ENCODE data around the gene FBLN7. TPM values are rescaled to one million over a fixed set of nuclear protein-coding genes. Genes with fewer than 3 reads are reported as not detected.
A peak's percentile ranks its signal among the peaks of the same experiment; 100 is the strongest.

FBLN7 gene
- total RNA-seq, 1 experiment from 2014 or later = 0.73 TPM

DNA sequence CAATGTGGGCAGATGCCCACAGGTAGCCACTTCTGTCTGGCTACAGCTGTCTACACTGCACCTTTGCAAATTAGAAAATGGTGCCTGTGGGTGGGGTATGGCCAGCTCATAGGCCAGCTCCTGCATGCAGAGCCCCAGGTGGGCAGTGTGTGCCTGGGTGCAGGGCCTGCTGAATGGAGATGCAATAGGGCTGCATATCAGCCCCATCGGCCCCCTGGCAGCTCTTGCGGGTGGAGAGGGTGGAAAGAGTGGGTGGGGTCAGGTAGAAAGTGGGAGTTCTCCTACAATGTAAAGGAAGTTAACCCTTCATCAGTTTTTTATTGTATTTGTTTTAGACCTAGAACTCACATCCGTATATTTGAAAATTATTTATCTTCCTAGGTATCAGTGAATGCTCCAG, 37.1 kb downstream of the FBLN7 start:
- H3K27ac Mint-ChIP-seq (ENCODE audit: unreplicated experiment) = no peak overlapping the region
- H3K4me1 Mint-ChIP-seq (ENCODE audit: low read depth, unreplicated experiment) = no peaks in the 10 kb centered on the region
- H3K27me3 Mint-ChIP-seq (ENCODE audit: unreplicated experiment) = peaks cover 47% of the 10 kb centered on the region
- no peaks in the 10 kb centered on the region for H3K9me3 Mint-ChIP-seq (ENCODE audit: low read depth, unreplicated experiment)
- DNase-seq = no peak
- TF ChIP-seq, protein P1, sequence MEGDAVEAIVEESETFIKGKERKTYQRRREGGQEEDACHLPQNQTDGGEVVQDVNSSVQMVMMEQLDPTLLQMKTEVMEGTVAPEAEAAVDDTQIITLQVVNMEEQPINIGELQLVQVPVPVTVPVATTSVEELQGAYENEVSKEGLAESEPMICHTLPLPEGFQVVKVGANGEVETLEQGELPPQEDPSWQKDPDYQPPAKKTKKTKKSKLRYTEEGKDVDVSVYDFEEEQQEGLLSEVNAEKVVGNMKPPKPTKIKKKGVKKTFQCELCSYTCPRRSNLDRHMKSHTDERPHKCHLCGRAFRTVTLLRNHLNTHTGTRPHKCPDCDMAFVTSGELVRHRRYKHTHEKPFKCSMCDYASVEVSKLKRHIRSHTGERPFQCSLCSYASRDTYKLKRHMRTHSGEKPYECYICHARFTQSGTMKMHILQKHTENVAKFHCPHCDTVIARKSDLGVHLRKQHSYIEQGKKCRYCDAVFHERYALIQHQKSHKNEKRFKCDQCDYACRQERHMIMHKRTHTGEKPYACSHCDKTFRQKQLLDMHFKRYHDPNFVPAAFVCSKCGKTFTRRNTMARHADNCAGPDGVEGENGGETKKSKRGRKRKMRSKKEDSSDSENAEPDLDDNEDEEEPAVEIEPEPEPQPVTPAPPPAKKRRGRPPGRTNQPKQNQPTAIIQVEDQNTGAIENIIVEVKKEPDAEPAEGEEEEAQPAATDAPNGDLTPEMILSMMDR (IDR thresholded peaks at IDR 0.05; ENCODE audit: unreplicated experiment) = no peak
- no peaks in the 10 kb centered on the region for H3K36me3 Mint-ChIP-seq (ENCODE audit: insufficient read depth, unreplicated experiment)
- CTCF ChIA-PET = no interaction called here
- H3K4me3 Mint-ChIP-seq (ENCODE audit: low read depth, unreplicated experiment) = no peak overlapping the region
- BruUV-seq (replicated peaks) = no TSS peak
- intact Hi-C loops (cut with micrococcal nuclease; ENCODE audit: unreplicated experiment) = no loop called here

GRCh38 chr2:112175958-112176573, 37.9 kb downstream of the FBLN7 start:
- Mint-ChIP-seq H3K27me3 (ENCODE audit: unreplicated experiment) (peaks cover 47% of the 10 kb centered on the region), H3K4me3 (ENCODE audit: low read depth, unreplicated experiment) (no peak overlapping the region), H3K36me3 (ENCODE audit: insufficient read depth, unreplicated experiment) (no peaks in the 10 kb centered on the region), H3K27ac (ENCODE audit: unreplicated experiment) (no peak overlapping the region), H3K9me3 (ENCODE audit: low read depth, unreplicated experiment) (no peaks in the 10 kb centered on the region), H3K4me1 (ENCODE audit: low read depth, unreplicated experiment) (no peaks in the 10 kb centered on the region)
- BruUV-seq (replicated peaks) = no TSS peak
- intact Hi-C loops (cut with micrococcal nuclease; ENCODE audit: unreplicated experiment) = no loop called here
- no peak for DNase-seq
- CTCF ChIA-PET = no interaction called here
- TF ChIP-seq, protein P1 (IDR thresholded peaks at IDR 0.05; ENCODE audit: unreplicated experiment) = no peak

GRCh38 chr2:112181571-112182290, 43.5 kb downstream of the FBLN7 start:
- CTCF ChIA-PET = no interaction called here
- BruUV-seq (replicated peaks) = no TSS peak
- H3K4me3 Mint-ChIP-seq (ENCODE audit: low read depth, unreplicated experiment) = no peak overlapping the region
- H3K27me3 Mint-ChIP-seq (ENCODE audit: unreplicated experiment) = peaks cover 54% of the 10 kb centered on the region
- H3K36me3 Mint-ChIP-seq (ENCODE audit: insufficient read depth, unreplicated experiment) = no peaks in the 10 kb centered on the region
- TF ChIP-seq, protein P1 (IDR thresholded peaks at IDR 0.05; ENCODE audit: unreplicated experiment) = no peak
- intact Hi-C loops (cut with micrococcal nuclease; ENCODE audit: unreplicated experiment) = no loop called here
- no peaks in the 10 kb centered on the region for H3K9me3 Mint-ChIP-seq (ENCODE audit: low read depth, unreplicated experiment)
- DNase-seq = peak; percentile 21
- no peaks in the 10 kb centered on the region for H3K4me1 Mint-ChIP-seq (ENCODE audit: low read depth, unreplicated experiment)
- no peak overlapping the region for H3K27ac Mint-ChIP-seq (ENCODE audit: unreplicated experiment)

DNA sequence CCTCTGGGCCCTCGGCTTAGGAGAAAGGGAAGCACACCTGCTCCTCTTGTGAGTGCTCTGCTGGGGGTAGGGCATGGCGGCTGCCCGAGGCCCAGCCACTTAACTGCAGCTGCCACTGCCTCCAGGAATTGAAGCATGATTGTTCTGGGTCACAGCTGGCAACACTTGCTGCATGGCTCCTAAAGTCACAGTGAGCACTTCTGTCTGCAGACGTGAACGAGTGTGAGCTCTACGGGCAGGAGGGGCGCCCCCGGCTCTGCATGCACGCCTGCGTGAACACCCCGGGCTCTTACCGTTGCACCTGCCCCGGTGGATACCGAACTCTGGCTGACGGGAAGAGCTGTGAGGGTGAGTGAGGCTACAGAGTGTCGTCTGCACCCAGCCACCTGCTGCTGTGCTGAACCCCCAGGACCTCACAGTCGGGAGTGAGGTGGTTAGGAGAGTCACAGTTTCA, 44.4 kb downstream of the FBLN7 start:
- H3K36me3 Mint-ChIP-seq (ENCODE audit: insufficient read depth, unreplicated experiment) = no peaks in the 10 kb centered on the region
- no peak for DNase-seq
- H3K4me3 Mint-ChIP-seq (ENCODE audit: low read depth, unreplicated experiment) = no peak overlapping the region
- H3K27ac Mint-ChIP-seq (ENCODE audit: unreplicated experiment) = no peak overlapping the region
- H3K4me1 Mint-ChIP-seq (ENCODE audit: low read depth, unreplicated experiment) = no peaks in the 10 kb centered on the region
- intact Hi-C loops (cut with micrococcal nuclease; ENCODE audit: unreplicated experiment) = no loop called here
- no peaks in the 10 kb centered on the region for H3K9me3 Mint-ChIP-seq (ENCODE audit: low read depth, unreplicated experiment)
- BruUV-seq (replicated peaks) = no TSS peak
- TF ChIP-seq, protein P1 (IDR thresholded peaks at IDR 0.05; ENCODE audit: unreplicated experiment) = no peak
- CTCF ChIA-PET = no interaction called here
- H3K27me3 Mint-ChIP-seq (ENCODE audit: unreplicated experiment) = peaks cover 47% of the 10 kb centered on the region

All from Calu3 (cell line).